Endothelial cell of umbilical vein (primary cell): ENCODE results near the gene SPAG9. TPM values are rescaled to one million over a fixed set of nuclear protein-coding genes. Genes with fewer than 3 reads are reported as not detected.

ENCODE experiments used
- BruUV-seq: library from RNA; stranded (reverse); fragments of 400-500 nt; replicated peaks from 2 replicates; lab custom pipeline; 2021; lab: Mats Ljungman, UMichigan
- CTCF ChIA-PET: fragments of 300-600, 350-600 bp; sonication (Branson Sonifier 250); formaldehyde crosslinking; loops from one replicate; lab custom pipeline; 2021; ENCODE audit warnings: antibody characterized with exemption, inconsistent platforms; lab: Charles Lee
- POLR2A ChIA-PET: fragments of 300-600, 350-600 bp; sonication (Branson Sonifier 250); formaldehyde crosslinking; loops from one replicate; lab custom pipeline; 2021; ENCODE audit warnings: antibody characterized with exemption, inconsistent platforms; lab: Charles Lee
- DNase-seq: peaks from one replicate; pipeline ENCODE4 v3.0.0-alpha.2; 2011; ENCODE audit warnings: low read depth, low spot score
- FAIRE-seq: peaks from 2 replicates; lab custom pipeline; 2011; peaks lifted over from hg19 to GRCh38; lab: Jason Lieb, UNC
- H2AFZ ChIP-seq: 2 replicates; pipeline ENCODE4 v1.6.0; 2012; ENCODE audit warnings: low read depth, low read length, control low read depth, inconsistent platforms
- H3K27ac ChIP-seq: 2 replicates; pipeline ENCODE4 v1.5.1; 2011; ENCODE audit warnings: low read depth, mild to moderate bottlenecking, control low read depth, low read length, moderate library complexity; ENCODE audit not compliant: insufficient read depth
- H3K27me3 ChIP-seq, 2 experiments: 2 replicates each; pipeline versions ENCODE4 v1.6.0 to v1.6.1; 2011; ENCODE audit warnings: low read length in 2 of 2, mixed read lengths in 1 of 2; ENCODE audit not compliant: control insufficient read depth in 2 of 2, insufficient read depth in 2 of 2
- H3K36me3 ChIP-seq, 2 experiments: 2 replicates in 1 of 2; 3 replicates in 1 of 2; pipeline ENCODE4 v1.5.1; 2011; ENCODE audit warnings: low read length in 2 of 2, mild to moderate bottlenecking in 1 of 2, moderate library complexity in 1 of 2; ENCODE audit not compliant: control insufficient read depth in 2 of 2, insufficient read depth in 2 of 2; ENCODE audit errors: extremely low read depth in 1 of 2
- H3K4me1 ChIP-seq: 3 replicates; pipeline ENCODE4 v1.5.1; 2011; ENCODE audit warnings: mild to moderate bottlenecking, low read length; ENCODE audit not compliant: control insufficient read depth, insufficient read depth; ENCODE audit errors: extremely low read depth
- H3K4me2 ChIP-seq: 2 replicates; pipeline ENCODE4 v1.6.1; 2011; ENCODE audit warnings: low read length, control low read depth, mixed read lengths; ENCODE audit not compliant: insufficient read depth
- H3K4me3 ChIP-seq, 3 experiments: fragments of 200-600 bp in 1 of 3; sonication (generic), shearing (Covaris generic) in 1 of 3; replicated peaks in 1 of 3; 2 replicates each; pipeline ENCODE4 v1.5.1; 2011 to 2016; ENCODE audit warnings: control low read depth in 3 of 3, low read length in 3 of 3, mild to moderate bottlenecking in 2 of 3, inconsistent platforms in 1 of 3, low read depth in 1 of 3, moderate library complexity in 1 of 3; ENCODE audit not compliant: insufficient read depth in 1 of 3
- H3K79me2 ChIP-seq: 2 replicates; pipeline ENCODE4 v1.6.0; 2012; ENCODE audit warnings: low read length, inconsistent platforms; ENCODE audit not compliant: control insufficient read depth, insufficient read depth
- H3K9ac ChIP-seq: replicated peaks from 2 replicates; pipeline ENCODE3; 2011; ENCODE audit warnings: low read length, control low read depth; ENCODE audit not compliant: insufficient read depth; ENCODE audit errors: extremely low read depth
- H3K9me1 ChIP-seq: replicated peaks from 3 replicates; pipeline ENCODE4 v1.6.0; 2011; ENCODE audit warnings: mild to moderate bottlenecking, low read length; ENCODE audit not compliant: control insufficient read depth, insufficient read depth; ENCODE audit errors: extremely low read depth
- H3K9me3 ChIP-seq: replicated peaks from 2 replicates; pipeline ENCODE4 v1.5.1; 2012; ENCODE audit warnings: low read length, inconsistent platforms; ENCODE audit not compliant: control insufficient read depth, insufficient read depth
- H4K20me1 ChIP-seq: replicated peaks from 2 replicates; pipeline ENCODE3; 2011; ENCODE audit warnings: mild to moderate bottlenecking, low read length; ENCODE audit not compliant: control insufficient read depth, insufficient read depth; ENCODE audit errors: extremely low read depth
- CTCF ChIP-seq, 2 donors: IDR thresholded peaks; 1 replicate in 1 of 2; 2 replicates in 1 of 2; pipeline ENCODE4 v1.5.1; 2011; ENCODE audit warnings: low read length in 2 of 2, mild to moderate bottlenecking in 2 of 2, moderate library complexity in 2 of 2, control low read depth in 1 of 2, inconsistent platforms in 1 of 2, low read depth in 1 of 2; ENCODE audit not compliant: insufficient read depth in 1 of 2; ENCODE audit errors: extremely low read depth in 1 of 2
- EZH2 ChIP-seq: IDR thresholded peaks from 2 replicates; pipeline ENCODE4 v1.6.1; 2012; ENCODE audit warnings: borderline replicate concordance, low read depth, mild to moderate bottlenecking, moderate library complexity, low read length, inconsistent platforms; ENCODE audit not compliant: severe bottlenecking
- FOS ChIP-seq: IDR thresholded peaks from 2 replicates; pipeline ENCODE4 v1.6.1; 2011; ENCODE audit warnings: mild to moderate bottlenecking, low read length, moderate library complexity, borderline replicate concordance; ENCODE audit not compliant: insufficient read depth
- GATA2 ChIP-seq: IDR thresholded peaks from 2 replicates; pipeline ENCODE4 v1.7.0; 2011; ENCODE audit warnings: low read depth, mild to moderate bottlenecking, moderate library complexity, mixed read lengths, low read length; ENCODE audit not compliant: insufficient read length, insufficient read depth
- JUN ChIP-seq: IDR thresholded peaks from 2 replicates; pipeline ENCODE4 v1.6.1; 2011; ENCODE audit warnings: borderline replicate concordance, low read depth; ENCODE audit not compliant: insufficient read length, insufficient read depth
- MYC ChIP-seq: IDR thresholded peaks from one replicate; pipeline ENCODE4 v1.6.1; 2011; ENCODE audit warnings: mild to moderate bottlenecking, low read depth, low read length
- POLR2A ChIP-seq: IDR thresholded peaks from 2 replicates; pipeline ENCODE4 v1.6.1; 2012; ENCODE audit warnings: low read depth, mild to moderate bottlenecking, control low read depth, low read length
- POLR2AphosphoS5 ChIP-seq: IDR thresholded peaks from 2 replicates; pipeline ENCODE4 v1.6.1; 2012; ENCODE audit warnings: low read depth, mild to moderate bottlenecking, control low read depth, low read length, moderate library complexity; ENCODE audit not compliant: insufficient read depth
- dilution Hi-C: fragments of 300-500 bp; cut with MboI; formaldehyde crosslinking; loops from one replicate; pipeline ENCODE4 v1.15.0; 2019; ENCODE audit warnings: low sequenced_read_pairs; ENCODE audit not compliant: extremely low pct_ligation_motif_present
- intact Hi-C: fragments of 100-400 bp; cut with micrococcal nuclease; formaldehyde crosslinking; loops from one replicate; pipeline ENCODE4 v1.10.0; 2022
- polyA plus RNA-seq, 4 experiments: library from polyadenylated mRNA; depleted of rRNA in 3 of 4; stranded (reverse) in 3 of 4; unstranded in 1 of 4; fragments of >200 nt; gene quantifications; 2 replicates each; pipeline versions ENCODE4 v1.2.1 to v1.2.3, GENCODE V29; 2011 to 2012; ENCODE audit warnings: missing spikeins in 1 of 4
- total RNA-seq: library from RNA; stranded (reverse); gene quantifications from 2 replicates; pipeline ENCODE4 v1.2.3, GENCODE V29; 2021
- TF ChIP-seq, protein P1 (sequence below): IDR thresholded peaks from 2 replicates; pipeline ENCODE4 v1.6.1; 2011; ENCODE audit not compliant: insufficient read depth, insufficient read length

The SPAG9 gene
- total and polyA plus RNA-seq, 2 donors (not counting 3 experiments of a cell fraction or from before 2014, with no cell fraction given): 16.5 to 75.0 TPM

- dilution Hi-C loops: no loop called here
- Histone ChIP-seq H3K4me1 (peaks cover 26% of the 10 kb centered on the region), H3K9me3 (no peaks in the 10 kb centered on the region), H3K36me3 (no peaks in the 10 kb centered on the region), H3K4me3 (no peak overlapping the region), H3K4me2 (no peak overlapping the region), H3K9ac (no peak overlapping the region), H4K20me1 (no peaks in the 10 kb centered on the region), H3K9me1 (no peaks in the 10 kb centered on the region), H2AFZ (no peak overlapping the region), H3K27ac (no peak overlapping the region), H3K79me2 (peaks cover 24% of the 10 kb centered on the region), H3K27me3 (no peaks in the 10 kb centered on the region)
- POLR2A ChIA-PET: no interaction called here
- FAIRE-seq (no peak), DNase-seq (no peak)
- CTCF ChIA-PET: interaction anchor here (0.6 to 5.5 kb wide), 7 partner anchors 8 to 399 kb away, joined by 3 to 34 read pairs (median 4); partner anchors contain the start of gene NME1
- BruUV-seq: no TSS peak
- intact Hi-C loops: no loop called here
- TF ChIP-seq POLR2AphosphoS5 (no peak), JUN (no peak), POLR2A (no peak), FOS (no peak), EZH2 (no peak), GATA2 (no peak), MYC (no peak), CTCF (IDR thresholded peaks at IDR 0.05; ENCODE audit: extremely low read depth in 1 of 2, insufficient read depth in 1 of 2, low read depth in 1 of 2, low read length in 2 of 2) (no peak)
- TF ChIP-seq, protein P1, sequence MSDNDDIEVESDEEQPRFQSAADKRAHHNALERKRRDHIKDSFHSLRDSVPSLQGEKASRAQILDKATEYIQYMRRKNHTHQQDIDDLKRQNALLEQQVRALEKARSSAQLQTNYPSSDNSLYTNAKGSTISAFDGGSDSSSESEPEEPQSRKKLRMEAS: no peak
Measured at GRCh38 chr17:51060396-51060795, 60.3 kb downstream of the SPAG9 start.
